ENCODE results near the gene SLC25A22. TPM values are rescaled to one million over a fixed set of nuclear protein-coding genes. Genes with fewer than 3 reads are reported as not detected.
A peak's percentile ranks its signal among the peaks of the same experiment; 100 is the strongest.

SLC25A22 gene
- polyA plus RNA-seq, 2 of the 4 experiments (the other 2 are of a cell fraction) = 13.5 to 18.7 TPM

GRCh38 chr11:803770-804598, 5.9 kb upstream of the SLC25A22 start:
- FAIRE-seq = no peak

DNA sequence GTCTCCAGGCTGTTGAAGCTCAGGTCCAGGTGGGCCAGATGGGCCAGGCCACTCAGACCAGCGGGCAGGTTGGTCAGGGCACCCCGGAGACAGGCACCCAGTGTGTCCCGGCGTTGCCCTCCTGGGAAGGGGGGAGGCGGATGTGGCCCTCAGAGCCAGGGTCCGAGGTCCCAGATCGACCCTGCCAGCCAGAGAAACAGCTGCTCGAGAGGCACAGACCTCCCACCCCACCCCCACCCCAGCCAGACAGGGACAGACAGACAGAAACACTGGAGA, 5.3 kb upstream of the SLC25A22 start:
- Histone ChIP-seq H3K4me3 (no peak overlapping the region), H3K27ac (peak overlapping the region in 1 of 2 experiments; percentile 90; a peak in 3 of 6 replicates), H3K4me1 (peaks cover 21% of the 10 kb centered on the region), H3K4me2 (no peak overlapping the region; the same call in 2 of the 3 replicates), H3K9me3 (no peaks in the 10 kb centered on the region)
- ATAC-seq (no peak), DNase-seq (ENCODE audit: low read depth in 1 of 2, low spot score in 1 of 2) (no peak), FAIRE-seq (no peak)
- TF ChIP-seq BHLHE40 (IDR thresholded peaks at IDR 0.05; ENCODE audit: low read depth, low read length) (no peak), POLR2A (IDR thresholded peaks at IDR 0.05; ENCODE audit: low read length) (no peak), JUNB (IDR thresholded peaks at IDR 0.05) (no peak), SREBF2 (IDR thresholded peaks at IDR 0.05) (no peak), MAZ (IDR thresholded peaks at IDR 0.05; ENCODE audit: borderline replicate concordance, low read depth, low read length) (no peak)
- whole genome bisulfite sequencing (ENCODE audit: missing lambda C conversion rate) = no CpG with 5 or more reads among the region's 8 CpGs
- ChIA-PET CTCF (interaction anchor here (1.1 to 1.4 kb wide), 3 partner anchors 16 to 249 kb away, joined by 3 to 4 read pairs (median 4); no protein-coding TSS in a partner anchor), POLR2A (interaction anchor here (2.0 kb wide), 1 partner anchor 16 kb away, joined by 9 read pairs; no protein-coding TSS in a partner anchor)

More at GRCh38 chr11:803770-804598, 5.9 kb upstream of the SLC25A22 start:
- Histone ChIP-seq H3K4me2 (peak overlapping the region; percentile 93), H3K9me3 (no peaks in the 10 kb centered on the region), H3K27ac (peak overlapping the region; percentile 76 to 90), H3K4me1 (peaks cover 22% of the 10 kb centered on the region), H3K4me3 (peak overlapping the region; percentile 60)
- DNase-seq (ENCODE audit: low read depth in 1 of 2, low spot score in 1 of 2) (no peak), ATAC-seq (peak in 1 of 2 experiments; percentile 2; a peak in 1 of 6 replicates)
- 89% methylated on average over 23 of the region's 26 CpGs for WGBS (ENCODE audit: missing lambda C conversion rate)
- POLR2A ChIA-PET = interaction anchor here (2.0 kb wide), 1 partner anchor 16 kb away, joined by 9 read pairs; no protein-coding TSS in a partner anchor
- TF ChIP-seq CEBPB (IDR thresholded peaks at IDR 0.05) = no peak
- TF ChIP-seq, protein P1, sequence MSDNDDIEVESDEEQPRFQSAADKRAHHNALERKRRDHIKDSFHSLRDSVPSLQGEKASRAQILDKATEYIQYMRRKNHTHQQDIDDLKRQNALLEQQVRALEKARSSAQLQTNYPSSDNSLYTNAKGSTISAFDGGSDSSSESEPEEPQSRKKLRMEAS (IDR thresholded peaks at IDR 0.05) = no peak
- no peak for TF ChIP-seq ZSCAN20 (CRISPR knock-in tag; IDR thresholded peaks at IDR 0.05)
- no peak for TF ChIP-seq RAD21 (conservative IDR thresholded peaks at IDR 0.05 in 1 of 2, IDR thresholded peaks at IDR 0.05 in 1 of 2)
- TF ChIP-seq JUNB (IDR thresholded peaks at IDR 0.05) = no peak
- TF ChIP-seq HOXA7 (CRISPR knock-in tag; IDR thresholded peaks at IDR 0.05) = no peak
- CTCF ChIA-PET = interaction anchor here (1.0 to 1.4 kb wide), 3 partner anchors 8 to 21 kb away, joined by 3 to 4 read pairs (median 4); no protein-coding TSS in a partner anchor

GRCh38 chr11:802693-803466, 4.8 kb upstream of the SLC25A22 start:
- CTCF ChIA-PET = interaction anchor here (0.6 to 1.4 kb wide), 5 partner anchors 10 to 248 kb away, joined by 3 to 4 read pairs (median 3); no protein-coding TSS in a partner anchor
- H3K9me3 ChIP-seq = no peaks in the 10 kb centered on the region
- POLR2A ChIA-PET = interaction anchor here (2.0 kb wide), 1 partner anchor 17 kb away, joined by 9 read pairs; no protein-coding TSS in a partner anchor
- no peak for DNase-seq (ENCODE audit: low read depth in 1 of 2, low spot score in 1 of 2)
- H3K4me3 ChIP-seq = no peak overlapping the region
- H3K27ac ChIP-seq = no peak overlapping the region
- peaks cover 15% of the 10 kb centered on the region; the same call in 2 of the 3 replicates for H3K4me1 ChIP-seq
- 82% methylated on average over 23 of the region's 28 CpGs for WGBS (ENCODE audit: missing lambda C conversion rate)
- no peak for FAIRE-seq
- no peak overlapping the region for H3K4me2 ChIP-seq
- TF ChIP-seq ESRRA (IDR thresholded peaks at IDR 0.05; ENCODE audit: borderline replicate concordance, low read length) = no peak
- no peak for ATAC-seq

DNA sequence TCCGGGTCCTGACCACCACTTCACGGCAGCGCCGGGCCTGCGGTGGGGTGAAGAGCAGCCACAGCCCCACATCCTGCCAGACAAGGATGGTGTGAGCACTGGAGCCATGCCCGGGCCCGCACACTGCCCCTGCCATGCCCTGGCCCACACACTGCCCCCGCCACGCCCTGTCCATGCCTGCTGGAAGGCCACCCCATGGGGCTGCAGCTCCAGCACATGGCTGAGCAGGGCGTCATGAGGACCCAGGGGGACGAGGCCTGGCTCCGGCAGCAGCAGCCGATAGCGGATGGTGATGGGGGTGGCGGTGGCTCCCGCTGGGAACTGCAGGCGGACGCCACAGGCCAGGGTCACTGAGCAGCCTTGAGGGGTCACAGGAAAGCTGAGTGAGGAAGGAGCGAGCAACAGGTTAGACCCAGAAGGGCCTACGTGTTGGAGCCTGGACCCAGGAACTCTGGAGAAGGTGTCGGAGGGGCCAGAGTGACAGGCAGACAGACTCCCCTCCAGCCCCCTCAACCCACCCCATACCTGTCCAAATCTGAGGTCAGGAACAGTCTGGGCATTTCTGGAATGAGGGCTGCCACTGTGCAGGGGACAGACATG, 4.0 kb upstream of the SLC25A22 start:
- Histone ChIP-seq H3K4me3 (no peak overlapping the region), H3K4me1 (peaks cover 14% of the 10 kb centered on the region), H3K9me3 (no peaks in the 10 kb centered on the region), H3K4me2 (no peak overlapping the region), H3K27ac (no peak overlapping the region)
- CTCF ChIA-PET = interaction anchor here (0.6 to 1.1 kb wide), 4 partner anchors 9 to 248 kb away, joined by 3 to 4 read pairs (median 3); no protein-coding TSS in a partner anchor
- ATAC-seq = no peak
- TF ChIP-seq CBX8 (IDR thresholded peaks at IDR 0.05) (no peak), SREBF2 (IDR thresholded peaks at IDR 0.05) (no peak), EHMT2 (IDR thresholded peaks at IDR 0.05; ENCODE audit: low read depth) (no peak), CBX2 (IDR thresholded peaks at IDR 0.05; ENCODE audit: borderline replicate concordance, low read depth) (no peak), HES2 (IDR thresholded peaks at IDR 0.05) (no peak), FOSB (CRISPR knock-in tag; IDR thresholded peaks at IDR 0.05) (no peak), TFCP2L1 (CRISPR knock-in tag; IDR thresholded peaks at IDR 0.05) (no peak), ZNF302 (CRISPR knock-in tag; IDR thresholded peaks at IDR 0.05) (no peak), KDM1A (IDR thresholded peaks at IDR 0.05; ENCODE audit: low read depth) (no peak), HOXB5 (CRISPR knock-in tag; IDR thresholded peaks at IDR 0.05) (no peak), CEBPB (IDR thresholded peaks at IDR 0.05) (no peak), ZC3H11A (IDR thresholded peaks at IDR 0.05) (no peak), HOXB13 (CRISPR knock-in tag; IDR thresholded peaks at IDR 0.05; ENCODE audit: low read depth) (no peak)
- DNase-seq (ENCODE audit: low read depth in 1 of 2, low spot score in 1 of 2) = no peak
- POLR2A ChIA-PET = no interaction called here
- WGBS (ENCODE audit: missing lambda C conversion rate) = 97% methylated on average over 19 of the region's 21 CpGs
- no peak for FAIRE-seq

Data from A549 (cell line).